Spleen (tissue), 7 donors: Measurements from ENCODE around the gene RPTOR.

Experiments used
- POLR2AphosphoS5 ChIP-seq, 3 donors: sonication (generic); formaldehyde crosslinking; IDR thresholded peaks; one replicate each; pipeline ENCODE4 v1.5.1; 2017; ENCODE audit warnings: antibody characterized with exemption in 3 of 3
- TF ChIP-seq, protein P1 (sequence below), 11 experiments: fragments of 200-600 bp in 7 of 11; fragments of 450-650 bp in 4 of 11; sonication (generic) in 4 of 11; IDR thresholded peaks in 8 of 11; conservative IDR thresholded peaks in 3 of 11; 1 replicate in 7 of 11; 2 replicates in 4 of 11; pipeline versions ENCODE4 v1.4.0 to v1.8.0; 2016 to 2021; ENCODE audit warnings: antibody characterized with exemption in 11 of 11, inconsistent platforms in 4 of 11, mild to moderate bottlenecking in 1 of 11
- donor health status: DM: no; HTN: no; CAD: no; lungs with moderate emphysema.
- donor health status: DM: no; HTN: no; CAD: no.
- donor health status: DM: no; HTN: no; CAD: no.

GRCh38 chr17:80832888-80833583 lies 288.4 kb downstream of the RPTOR start:
- TF ChIP-seq, protein P1, sequence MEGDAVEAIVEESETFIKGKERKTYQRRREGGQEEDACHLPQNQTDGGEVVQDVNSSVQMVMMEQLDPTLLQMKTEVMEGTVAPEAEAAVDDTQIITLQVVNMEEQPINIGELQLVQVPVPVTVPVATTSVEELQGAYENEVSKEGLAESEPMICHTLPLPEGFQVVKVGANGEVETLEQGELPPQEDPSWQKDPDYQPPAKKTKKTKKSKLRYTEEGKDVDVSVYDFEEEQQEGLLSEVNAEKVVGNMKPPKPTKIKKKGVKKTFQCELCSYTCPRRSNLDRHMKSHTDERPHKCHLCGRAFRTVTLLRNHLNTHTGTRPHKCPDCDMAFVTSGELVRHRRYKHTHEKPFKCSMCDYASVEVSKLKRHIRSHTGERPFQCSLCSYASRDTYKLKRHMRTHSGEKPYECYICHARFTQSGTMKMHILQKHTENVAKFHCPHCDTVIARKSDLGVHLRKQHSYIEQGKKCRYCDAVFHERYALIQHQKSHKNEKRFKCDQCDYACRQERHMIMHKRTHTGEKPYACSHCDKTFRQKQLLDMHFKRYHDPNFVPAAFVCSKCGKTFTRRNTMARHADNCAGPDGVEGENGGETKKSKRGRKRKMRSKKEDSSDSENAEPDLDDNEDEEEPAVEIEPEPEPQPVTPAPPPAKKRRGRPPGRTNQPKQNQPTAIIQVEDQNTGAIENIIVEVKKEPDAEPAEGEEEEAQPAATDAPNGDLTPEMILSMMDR (IDR thresholded peaks at IDR 0.05 in 8 of 11, conservative IDR thresholded peaks at IDR 0.05 in 3 of 11) = no peak
- TF ChIP-seq POLR2AphosphoS5 (IDR thresholded peaks at IDR 0.05) = peak; percentile 84 to 86 (median 85)
